ENCODE measurements around the gene CFTR. TPM values are rescaled to one million over a fixed set of nuclear protein-coding genes. Genes with fewer than 3 reads are reported as not detected.

The CFTR gene
- total and polyA plus RNA-seq, 2 of the 8 experiments (the other 6 are each of a cell fraction or from before 2014, with no cell fraction given), result 1.2 to 1.6 TPM

- Histone ChIP-seq H3K4me1 (replicated peaks in 1 of 4; ENCODE audit: control insufficient read depth in 3 of 4, insufficient read depth in 4 of 4, low read length in 3 of 4) (peaks cover 10 to 27% (median 20%) of the 10 kb centered on the region in 4 experiments; a peak in 6 of 7 replicates), H3K23me2 (ENCODE audit: low read depth, low read length) (peaks cover 6% of the 10 kb centered on the region; the same call in 1 of the 2 replicates), H3K4ac (replicated peaks; ENCODE audit: insufficient read length, low read depth, low read length) (no peak overlapping the region), H4K8ac (ENCODE audit: extremely low read depth, insufficient read depth, low read length) (no peak overlapping the region), H3K9me3 (ENCODE audit: insufficient read depth in 2 of 2, low read depth in 1 of 2, low read length in 1 of 2) (no peaks in the 10 kb centered on the region), H4K20me1 (replicated peaks in 1 of 2; ENCODE audit: control insufficient read depth in 1 of 2, insufficient read depth in 2 of 2, low read length in 2 of 2) (no peaks in the 10 kb centered on the region), H3K27ac (ENCODE audit: low read depth, low read length) (no peak overlapping the region), H3K79me2 (ENCODE audit: control insufficient read depth in 1 of 2, insufficient read depth in 2 of 2, low read length in 2 of 2) (no peaks in the 10 kb centered on the region), H3K23ac (ENCODE audit: insufficient read length) (no peak overlapping the region), H2BK120ac (replicated peaks; ENCODE audit: low read depth, low read length) (peak overlapping the region; percentile 6), H2AK5ac (ENCODE audit: low read depth, low read length) (no peak overlapping the region), H3K14ac (ENCODE audit: insufficient read length) (no peak overlapping the region), H2BK12ac (ENCODE audit: low read depth, low read length) (peak overlapping the region; percentile 29), H3K9ac (replicated peaks in 1 of 4; ENCODE audit: extremely low read depth in 1 of 4, low read depth in 3 of 4, low read length in 3 of 4) (no peak overlapping the region), H4K91ac (replicated peaks; ENCODE audit: insufficient read length, low read length) (peak overlapping the region; percentile 75), H2BK5ac (ENCODE audit: low read depth, low read length) (peak overlapping the region; percentile 5; the same call in 1 of the 2 replicates), H4K5ac (ENCODE audit: insufficient read length, low read depth, low read length) (no peak overlapping the region), H3K56ac (replicated peaks; ENCODE audit: insufficient read length, low read depth, low read length) (no peak overlapping the region), H3K36me3 (ENCODE audit: control insufficient read depth in 2 of 4, insufficient read depth in 4 of 4, low read length in 3 of 4) (no peaks in the 10 kb centered on the region; a peak in 1 of 8 replicates), H3K27me3 (replicated peaks in 1 of 4; ENCODE audit: control insufficient read depth in 3 of 4, extremely low read depth in 1 of 4, insufficient read depth in 3 of 4, low read length in 3 of 4) (peaks cover 0 to 1% (median 0%) of the 10 kb centered on the region in 4 experiments; a peak in 1 of 7 replicates), H3K79me1 (ENCODE audit: low read depth, low read length) (no peaks in the 10 kb centered on the region), H2BK15ac (ENCODE audit: low read length) (no peak overlapping the region), H3K18ac (ENCODE audit: extremely low read depth, low read length) (peak overlapping the region; percentile 48), H3K4me3 (ENCODE audit: extremely low read depth in 1 of 4, insufficient read depth in 2 of 4, low read depth in 3 of 4, low read length in 4 of 4) (no peak overlapping the region), H3K4me2 (ENCODE audit: insufficient read depth in 1 of 2, low read depth in 2 of 2, low read length in 2 of 2) (no peak overlapping the region; a peak in 1 of 4 replicates), H2AFZ (ENCODE audit: low read length) (peak overlapping the region; percentile 76; the same call in 1 of the 2 replicates), H2BK20ac (ENCODE audit: low read length) (peak overlapping the region; percentile 65)
- CTCF ChIA-PET (ENCODE audit: partially characterized antibody), result interaction anchor here (0.9 to 6.4 kb wide), 7 partner anchors 9 to 463 kb away, joined by 3 to 55 read pairs (median 6); no protein-coding TSS in a partner anchor
- FAIRE-seq (peak; percentile 36), DNase-seq (ENCODE audit: low read depth in 1 of 2, low spot score in 2 of 2) (no peak)
- POLR2A ChIA-PET (ENCODE audit: partially characterized antibody), result no interaction called here
- 90% methylated on average over 3 of the region's 3 CpGs; no CpG with 5 or more reads in 1 of the 2 experiments for WGBS, 2 experiments (ENCODE audit: extremely low coverage in 1 of 2, insufficient coverage in 1 of 2, insufficient read length in 1 of 2, insufficient replicate concordance in 2 of 2, low coverage in 1 of 2, low lambda C conversion rate in 2 of 2, missing lambda C conversion rate in 1 of 2)
- TF ChIP-seq TCF12 (IDR thresholded peaks at IDR 0.05; ENCODE audit: low read depth, low read length), result no peak
- no peak for TF ChIP-seq ATF2 (IDR thresholded peaks at IDR 0.05; ENCODE audit: low read length)
- TF ChIP-seq CHD1 (IDR thresholded peaks at IDR 0.05; ENCODE audit: low read depth, low read length), result no peak
- TF ChIP-seq CTCF (IDR thresholded peaks at IDR 0.05; ENCODE audit: control extremely low read depth in 1 of 3, insufficient read depth in 1 of 3, low read depth in 1 of 3, low read length in 3 of 3), result no peak
- no peak for TF ChIP-seq BCL11A (IDR thresholded peaks at IDR 0.05; ENCODE audit: low read depth in 2 of 2, low read length in 2 of 2)
- no peak for TF ChIP-seq PHF8 (conservative IDR thresholded peaks at IDR 0.05; ENCODE audit: low read depth, low read length)
Observed at GRCh38 chr7:117675497-117676435, 195.9 kb downstream of the CFTR start.
